Measurements from ENCODE around the gene CBFA2T3.

CBFA2T3 gene

GRCh38 chr16:88864099-88864498 is 112.9 kb downstream of the CBFA2T3 start:
- no peak overlapping the region for H3K9ac ChIP-seq (ENCODE audit: low read depth, low read length, poor library complexity, severe bottlenecking)
- H4K20me1 ChIP-seq (ENCODE audit: insufficient read depth, low read length, poor library complexity, severe bottlenecking), result no peaks in the 10 kb centered on the region
- no peak for TF ChIP-seq CTCF (conservative IDR thresholded peaks at IDR 0.05; ENCODE audit: low read length)
- no peak for TF ChIP-seq EZH2phosphoT487 (IDR thresholded peaks at IDR 0.05; ENCODE audit: borderline replicate concordance)
- no peaks in the 10 kb centered on the region for H3K36me3 ChIP-seq (ENCODE audit: insufficient read depth, low read length)
- no peaks in the 10 kb centered on the region for H3K9me3 ChIP-seq (ENCODE audit: insufficient read depth, low read depth, low read length)
- no peaks in the 10 kb centered on the region for H3K79me2 ChIP-seq (ENCODE audit: insufficient read depth, low read length)
- H3K4me1 ChIP-seq (ENCODE audit: insufficient read depth, low read length, poor library complexity, severe bottlenecking), result no peaks in the 10 kb centered on the region
- no peak overlapping the region for H2AFZ ChIP-seq (ENCODE audit: low read length)
- H3K4me3 ChIP-seq (ENCODE audit: low read length, poor library complexity, severe bottlenecking), result no peak overlapping the region
- H3F3A ChIP-seq (ENCODE audit: low read depth), result no peaks in the 10 kb centered on the region
- H3K9me2 ChIP-seq (replicated peaks; ENCODE audit: low read depth, low read length), result no peaks in the 10 kb centered on the region
- no peak overlapping the region for H3K4me2 ChIP-seq (ENCODE audit: low read depth, low read length, poor library complexity, severe bottlenecking)
- H3K27me3 ChIP-seq (ENCODE audit: insufficient read depth, low read length, poor library complexity, severe bottlenecking), result no peaks in the 10 kb centered on the region

- Histone ChIP-seq H3K9ac (ENCODE audit: low read depth, low read length, poor library complexity, severe bottlenecking) (no peak overlapping the region), H2AFZ (ENCODE audit: low read length) (no peak overlapping the region), H3F3A (ENCODE audit: low read depth) (no peaks in the 10 kb centered on the region), H3K4me1 (ENCODE audit: insufficient read depth, low read length, poor library complexity, severe bottlenecking) (no peaks in the 10 kb centered on the region), H3K9me3 (ENCODE audit: insufficient read depth, low read depth, low read length) (no peaks in the 10 kb centered on the region), H3K4me2 (ENCODE audit: low read depth, low read length, poor library complexity, severe bottlenecking) (no peak overlapping the region), H3K9me2 (replicated peaks; ENCODE audit: low read depth, low read length) (no peaks in the 10 kb centered on the region), H3K27me3 (ENCODE audit: insufficient read depth, low read length, poor library complexity, severe bottlenecking) (no peaks in the 10 kb centered on the region), H3K79me2 (ENCODE audit: insufficient read depth, low read length) (no peaks in the 10 kb centered on the region), H3K4me3 (ENCODE audit: low read length, poor library complexity, severe bottlenecking) (no peak overlapping the region), H3K36me3 (ENCODE audit: insufficient read depth, low read length) (no peaks in the 10 kb centered on the region), H4K20me1 (ENCODE audit: insufficient read depth, low read length, poor library complexity, severe bottlenecking) (no peaks in the 10 kb centered on the region)
- no peak for TF ChIP-seq EZH2phosphoT487 (IDR thresholded peaks at IDR 0.05; ENCODE audit: borderline replicate concordance)
Measured at GRCh38 chr16:88863426-88863825, 113.6 kb downstream of the CBFA2T3 start.

GRCh38 chr16:88862968-88863367 is 114.0 kb downstream of the CBFA2T3 start:
- no peaks in the 10 kb centered on the region for H3K4me1 ChIP-seq (ENCODE audit: insufficient read depth, low read length, poor library complexity, severe bottlenecking)
- H3K9ac ChIP-seq (ENCODE audit: low read depth, low read length, poor library complexity, severe bottlenecking), result no peak overlapping the region
- TF ChIP-seq CTCF (conservative IDR thresholded peaks at IDR 0.05; ENCODE audit: low read length) (no peak), EZH2phosphoT487 (IDR thresholded peaks at IDR 0.05; ENCODE audit: borderline replicate concordance) (no peak)
- H3K4me2 ChIP-seq (ENCODE audit: low read depth, low read length, poor library complexity, severe bottlenecking), result no peak overlapping the region
- no peaks in the 10 kb centered on the region for H3F3A ChIP-seq (ENCODE audit: low read depth)
- no peaks in the 10 kb centered on the region for H3K27me3 ChIP-seq (ENCODE audit: insufficient read depth, low read length, poor library complexity, severe bottlenecking)
- H2AFZ ChIP-seq (ENCODE audit: low read length), result no peak overlapping the region
- H3K9me2 ChIP-seq (replicated peaks; ENCODE audit: low read depth, low read length), result no peaks in the 10 kb centered on the region
- H3K79me2 ChIP-seq (ENCODE audit: insufficient read depth, low read length), result no peaks in the 10 kb centered on the region
- no peaks in the 10 kb centered on the region for H3K9me3 ChIP-seq (ENCODE audit: insufficient read depth, low read depth, low read length)
- H3K4me3 ChIP-seq (ENCODE audit: low read length, poor library complexity, severe bottlenecking), result no peak overlapping the region
- no peaks in the 10 kb centered on the region for H4K20me1 ChIP-seq (ENCODE audit: insufficient read depth, low read length, poor library complexity, severe bottlenecking)
- H3K36me3 ChIP-seq (ENCODE audit: insufficient read depth, low read length), result no peaks in the 10 kb centered on the region

GRCh38 chr16:88861359-88861758 is 115.6 kb downstream of the CBFA2T3 start:
- H2AFZ ChIP-seq (ENCODE audit: low read length), result no peak overlapping the region
- H3K4me3 ChIP-seq (ENCODE audit: low read length, poor library complexity, severe bottlenecking), result no peak overlapping the region
- no peaks in the 10 kb centered on the region for H3K79me2 ChIP-seq (ENCODE audit: insufficient read depth, low read length)
- H3K9ac ChIP-seq (ENCODE audit: low read depth, low read length, poor library complexity, severe bottlenecking), result no peak overlapping the region
- no peak overlapping the region for H3K4me2 ChIP-seq (ENCODE audit: low read depth, low read length, poor library complexity, severe bottlenecking)
- H4K20me1 ChIP-seq (ENCODE audit: insufficient read depth, low read length, poor library complexity, severe bottlenecking), result no peaks in the 10 kb centered on the region
- no peaks in the 10 kb centered on the region for H3K9me3 ChIP-seq (ENCODE audit: insufficient read depth, low read depth, low read length)
- no peak for TF ChIP-seq CTCF (conservative IDR thresholded peaks at IDR 0.05; ENCODE audit: low read length)
- TF ChIP-seq EZH2phosphoT487 (IDR thresholded peaks at IDR 0.05; ENCODE audit: borderline replicate concordance), result no peak
- H3F3A ChIP-seq (ENCODE audit: low read depth), result no peaks in the 10 kb centered on the region
- no peaks in the 10 kb centered on the region for H3K9me2 ChIP-seq (replicated peaks; ENCODE audit: low read depth, low read length)
- H3K27me3 ChIP-seq (ENCODE audit: insufficient read depth, low read length, poor library complexity, severe bottlenecking), result no peaks in the 10 kb centered on the region
- H3K4me1 ChIP-seq (ENCODE audit: insufficient read depth, low read length, poor library complexity, severe bottlenecking), result no peaks in the 10 kb centered on the region
- H3K36me3 ChIP-seq (ENCODE audit: insufficient read depth, low read length), result no peaks in the 10 kb centered on the region

All from Loucy (cell line).